GM20000 (cell line): ENCODE results near the gene MAG.

Source experiments
- DNase-seq: peaks from one replicate; pipeline ENCODE4 v3.0.0; 2012; ENCODE audit warnings: low spot score
- TF ChIP-seq, protein P1 (sequence below): IDR thresholded peaks from 2 replicates; pipeline ENCODE4 v1.5.1; 2012; ENCODE audit warnings: mild to moderate bottlenecking, control low read depth; ENCODE audit errors: extremely low read depth, missing control alignments

The MAG gene

DNA sequence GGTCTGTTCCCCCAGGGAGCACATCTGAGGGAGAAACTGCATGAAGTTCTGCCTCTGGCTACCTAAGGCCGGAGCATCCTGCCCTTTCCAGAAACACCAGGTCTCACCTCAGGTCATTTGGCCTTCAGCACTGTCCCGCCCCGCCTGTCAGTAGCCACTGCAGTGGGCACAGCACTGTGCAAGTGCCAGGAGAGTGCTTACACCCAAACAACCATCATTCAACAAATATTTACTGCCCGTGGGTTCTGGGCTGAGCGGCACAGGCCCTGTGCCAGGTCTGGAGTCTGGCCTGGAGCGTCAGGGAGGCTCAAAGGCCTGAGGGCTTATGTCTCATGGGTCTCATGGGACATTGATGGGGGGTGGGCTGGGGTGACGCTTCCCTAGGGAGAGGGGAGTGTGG is 20.4 kb upstream of the MAG start:
- TF ChIP-seq, protein P1, sequence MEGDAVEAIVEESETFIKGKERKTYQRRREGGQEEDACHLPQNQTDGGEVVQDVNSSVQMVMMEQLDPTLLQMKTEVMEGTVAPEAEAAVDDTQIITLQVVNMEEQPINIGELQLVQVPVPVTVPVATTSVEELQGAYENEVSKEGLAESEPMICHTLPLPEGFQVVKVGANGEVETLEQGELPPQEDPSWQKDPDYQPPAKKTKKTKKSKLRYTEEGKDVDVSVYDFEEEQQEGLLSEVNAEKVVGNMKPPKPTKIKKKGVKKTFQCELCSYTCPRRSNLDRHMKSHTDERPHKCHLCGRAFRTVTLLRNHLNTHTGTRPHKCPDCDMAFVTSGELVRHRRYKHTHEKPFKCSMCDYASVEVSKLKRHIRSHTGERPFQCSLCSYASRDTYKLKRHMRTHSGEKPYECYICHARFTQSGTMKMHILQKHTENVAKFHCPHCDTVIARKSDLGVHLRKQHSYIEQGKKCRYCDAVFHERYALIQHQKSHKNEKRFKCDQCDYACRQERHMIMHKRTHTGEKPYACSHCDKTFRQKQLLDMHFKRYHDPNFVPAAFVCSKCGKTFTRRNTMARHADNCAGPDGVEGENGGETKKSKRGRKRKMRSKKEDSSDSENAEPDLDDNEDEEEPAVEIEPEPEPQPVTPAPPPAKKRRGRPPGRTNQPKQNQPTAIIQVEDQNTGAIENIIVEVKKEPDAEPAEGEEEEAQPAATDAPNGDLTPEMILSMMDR = no peak
- DNase-seq = no peak

DNA sequence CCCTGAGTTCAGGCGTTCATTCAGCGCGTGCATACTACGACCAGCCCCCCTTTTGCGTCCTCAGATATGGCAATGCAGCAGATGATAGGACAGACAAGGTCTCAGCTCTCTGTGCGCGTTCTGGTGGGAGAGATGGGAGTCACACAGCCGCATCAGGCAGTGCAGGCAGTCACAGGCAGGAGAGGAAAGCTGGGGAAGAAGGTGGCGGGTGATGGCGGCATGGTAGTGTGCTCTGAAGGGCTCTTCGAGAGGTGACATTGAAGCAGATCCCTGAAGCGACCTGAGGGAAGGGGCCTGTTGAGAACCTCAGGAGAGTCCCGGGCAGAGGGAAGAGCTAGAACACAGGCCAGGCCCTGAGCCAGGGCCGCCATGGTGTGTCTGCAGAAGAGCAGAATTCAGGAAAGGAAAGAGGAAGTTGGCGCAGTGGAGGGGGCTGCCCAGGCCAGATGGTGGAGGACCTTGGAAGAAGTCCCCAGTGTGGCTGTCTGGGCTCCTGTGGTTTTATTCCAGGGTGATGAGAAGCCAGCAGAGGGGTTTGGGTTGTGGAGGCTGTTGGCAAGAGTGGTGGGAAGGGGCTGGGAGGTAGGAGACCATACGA is 19.7 kb upstream of the MAG start:
- no peak for DNase-seq
- TF ChIP-seq, protein P1 = no peak

DNA sequence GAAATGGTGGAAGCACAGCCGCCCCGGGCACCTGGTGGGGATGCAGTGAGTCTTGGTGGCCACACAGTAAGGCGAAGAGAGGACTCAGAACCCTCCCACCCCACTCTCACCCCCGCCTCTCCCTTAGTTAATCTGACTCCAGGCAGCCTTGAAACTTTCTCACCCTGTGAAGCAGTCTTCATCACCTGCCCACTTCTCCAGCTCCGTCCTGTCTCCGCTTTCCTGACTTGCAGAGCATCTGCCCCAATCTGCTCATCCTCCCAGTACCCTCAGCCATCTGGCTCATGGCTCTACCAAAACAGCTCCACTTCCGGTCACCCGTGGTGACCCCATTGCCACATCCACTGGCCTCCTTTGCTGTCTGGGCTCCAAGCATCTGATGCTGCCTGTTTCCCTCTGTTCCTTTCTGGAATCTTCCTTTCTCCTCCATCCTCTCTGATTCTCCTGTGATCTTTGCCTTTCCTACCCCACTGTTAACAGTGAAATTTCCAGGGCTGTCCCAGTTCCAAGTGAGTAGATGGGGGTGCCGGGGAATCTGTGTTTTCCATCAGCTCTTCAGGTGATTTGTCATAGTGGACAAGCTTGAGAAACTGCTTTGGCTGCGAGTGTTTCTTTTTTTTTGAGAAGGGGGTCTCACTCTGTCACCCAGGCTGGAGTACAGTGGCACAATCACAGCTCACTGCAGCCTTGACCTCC is 18.9 kb upstream of the MAG start:
- DNase-seq = no peak
- TF ChIP-seq, protein P1 = no peak

DNA sequence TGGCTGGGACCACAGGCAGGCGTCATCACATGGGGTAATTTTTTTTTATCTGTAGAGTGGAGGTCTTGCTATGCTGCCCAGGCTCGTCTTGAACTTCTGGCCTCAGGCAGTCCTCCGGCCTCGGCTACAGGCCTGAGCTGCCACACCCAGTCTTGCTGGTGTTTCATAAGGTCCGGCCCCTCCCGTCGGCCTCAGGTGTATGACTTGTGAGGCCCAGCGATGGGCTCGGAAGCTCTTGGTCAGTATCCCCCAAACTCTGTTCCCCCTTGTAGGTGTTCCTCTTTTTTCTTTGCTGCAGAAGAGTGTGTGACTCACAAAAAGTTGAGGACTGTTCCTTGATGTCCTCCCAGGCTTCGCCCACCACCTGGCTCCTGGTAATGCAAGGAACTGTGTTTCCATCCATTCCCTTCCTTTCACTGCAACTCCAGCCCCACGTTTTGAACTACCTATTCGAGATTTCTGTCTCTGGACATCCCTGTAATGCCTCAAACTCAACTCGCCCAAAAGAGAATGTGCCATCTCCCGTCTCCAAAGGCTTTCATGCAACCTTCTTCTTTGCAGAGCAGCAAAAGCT is 18.2 kb upstream of the MAG start:
- TF ChIP-seq, protein P1 = no peak

DNA sequence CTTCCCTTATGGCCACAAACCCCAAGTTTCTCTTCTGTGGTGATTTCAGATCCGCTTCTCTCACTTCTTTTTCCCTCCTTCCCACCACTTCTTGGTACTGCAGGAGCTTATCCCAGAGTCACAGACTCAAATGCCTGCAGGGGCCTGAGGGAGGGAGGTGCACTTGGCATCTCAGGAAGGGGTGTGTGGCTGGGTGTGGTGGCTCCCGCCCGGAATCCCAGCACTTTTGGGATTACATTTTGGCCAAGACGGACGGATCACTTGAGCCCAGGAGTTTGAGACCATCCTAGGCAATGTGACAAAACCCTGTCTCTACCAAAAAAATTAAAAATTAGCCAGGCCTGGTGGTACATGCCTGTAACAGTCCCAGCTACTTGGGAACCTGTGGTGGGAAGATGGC is 17.6 kb upstream of the MAG start:
- TF ChIP-seq, protein P1 = no peak
- no peak for DNase-seq

More for the DNA sequence above, 18.2 kb upstream of the MAG start:
- DNase-seq = no peak

GRCh38 chr19:35276706-35277281 is 15.2 kb upstream of the MAG start:
- TF ChIP-seq, protein P1 = no peak
- no peak for DNase-seq

DNA sequence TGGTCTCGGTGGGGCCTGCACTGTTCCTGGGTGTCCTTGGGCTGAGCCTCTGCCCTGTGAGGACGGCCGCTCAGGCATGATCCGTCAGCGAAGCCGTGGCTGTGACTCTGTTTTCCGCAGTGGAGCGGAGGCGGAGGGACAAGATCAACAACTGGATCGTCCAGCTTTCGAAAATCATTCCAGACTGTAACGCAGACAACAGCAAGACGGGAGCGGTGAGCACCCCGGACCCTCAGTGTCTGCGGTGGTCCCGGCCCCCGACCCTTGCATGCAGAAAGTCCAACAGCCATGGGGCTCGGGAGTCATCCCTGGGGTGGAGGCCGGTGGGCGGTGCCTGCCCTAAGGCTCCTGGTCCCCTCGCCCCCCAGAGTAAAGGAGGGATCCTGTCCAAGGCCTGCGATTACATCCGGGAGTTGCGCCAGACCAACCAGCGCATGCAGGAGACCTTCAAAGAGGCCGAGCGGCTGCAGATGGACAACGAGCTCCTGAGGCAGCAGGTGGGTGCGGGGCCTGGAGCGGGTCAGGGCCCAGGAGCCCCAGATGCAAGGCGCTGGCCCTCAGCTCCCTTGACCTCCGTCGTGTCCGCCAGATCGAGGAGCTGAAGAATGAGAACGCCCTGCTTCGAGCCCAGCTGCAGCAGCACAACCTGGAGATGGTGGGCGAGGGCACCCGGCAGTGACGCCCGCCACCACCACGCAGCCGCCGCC is 13.2 kb upstream of the MAG start:
- no peak for DNase-seq
- TF ChIP-seq, protein P1 = no peak
